GM18909 (cell line): ENCODE data around the gene ITPRIP.

Experiments
- ATAC-seq: cut with Tn5 transposase; IDR thresholded peaks from one replicate; pipeline ENCODE4 v1.9.1; 2021; ENCODE audit warnings: mild to moderate bottlenecking; ENCODE audit not compliant: unreplicated experiment, poor library complexity

Gene ITPRIP

GRCh38 chr10:104314591-104315485 is 23.4 kb downstream of the ITPRIP start:
- no peak for ATAC-seq

- ATAC-seq = no peak
These were observed 27.0 kb downstream of the ITPRIP start for GRCh38 chr10:104311184-104311720.

DNA sequence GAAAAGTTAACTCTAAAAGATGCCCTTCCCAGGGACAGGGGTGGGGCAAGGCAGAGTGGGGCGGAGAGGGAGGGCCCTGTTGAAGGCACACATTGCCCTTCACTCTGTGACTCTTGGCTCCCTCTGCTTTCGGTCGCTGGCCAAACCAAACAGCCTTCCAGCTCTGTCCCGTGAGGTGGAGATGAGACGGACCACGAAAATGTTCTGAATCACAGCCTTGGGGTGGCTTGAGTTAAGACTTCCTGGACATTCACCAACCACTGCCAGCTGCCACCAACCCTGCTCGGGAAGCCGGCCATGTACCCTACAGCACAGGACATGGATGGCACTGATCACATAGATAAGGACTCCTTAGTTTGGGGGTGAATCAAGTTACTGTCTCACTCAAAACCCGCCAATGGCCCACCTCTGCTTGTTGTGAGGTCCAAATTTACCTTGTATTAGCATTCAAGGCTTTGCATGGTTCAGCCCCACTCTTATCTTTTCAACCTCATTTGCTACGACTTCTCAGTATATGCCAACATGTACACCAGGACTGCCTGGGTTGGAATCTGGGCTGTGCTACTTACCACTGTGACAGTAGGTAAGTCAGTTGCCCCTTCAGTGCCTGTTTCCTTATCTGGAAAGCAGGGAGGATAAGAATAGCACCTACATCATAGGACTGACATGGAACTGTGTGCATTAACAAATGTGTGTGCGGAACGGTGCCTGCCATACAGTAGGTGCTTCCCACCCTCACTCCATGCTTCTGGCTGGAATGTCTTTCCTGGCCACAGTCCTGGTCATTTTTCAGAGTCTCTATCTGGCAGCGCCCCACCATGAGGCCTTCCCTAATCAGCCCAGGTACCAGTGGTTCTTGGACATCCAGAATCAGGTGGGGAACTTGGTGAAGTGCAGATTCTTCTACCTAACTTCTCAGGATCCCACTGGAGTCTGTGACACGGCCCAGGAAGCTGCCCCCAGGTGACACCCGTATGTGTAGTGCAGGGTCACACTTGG is 28.0 kb downstream of the ITPRIP start:
- ATAC-seq = no peak

DNA sequence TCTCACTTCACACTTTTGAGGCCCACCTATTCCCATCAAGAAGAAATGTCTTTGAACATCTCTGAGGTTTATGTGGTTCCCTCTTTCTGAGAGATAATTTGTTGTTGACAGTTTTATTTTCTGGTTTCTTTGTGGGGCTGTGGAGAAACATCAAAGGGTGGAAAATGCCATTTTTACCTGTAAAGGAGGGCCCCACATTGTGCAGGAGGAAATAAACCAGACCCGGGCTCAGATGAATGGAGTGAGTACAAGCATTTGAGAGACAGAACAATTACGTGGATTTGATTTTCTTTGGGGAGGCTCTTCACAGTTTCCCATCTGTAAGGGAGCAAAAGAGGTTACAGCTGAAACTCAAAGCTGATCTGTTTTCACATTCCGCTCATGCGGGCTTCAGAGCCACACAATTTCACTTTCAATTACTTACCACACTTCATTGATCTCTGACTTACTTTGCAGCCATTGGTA is 29.8 kb downstream of the ITPRIP start:
- ATAC-seq = peak; percentile 83

- ATAC-seq = no peak
These were observed 30.5 kb downstream of the ITPRIP start for GRCh38 chr10:104307576-104308438.

DNA sequence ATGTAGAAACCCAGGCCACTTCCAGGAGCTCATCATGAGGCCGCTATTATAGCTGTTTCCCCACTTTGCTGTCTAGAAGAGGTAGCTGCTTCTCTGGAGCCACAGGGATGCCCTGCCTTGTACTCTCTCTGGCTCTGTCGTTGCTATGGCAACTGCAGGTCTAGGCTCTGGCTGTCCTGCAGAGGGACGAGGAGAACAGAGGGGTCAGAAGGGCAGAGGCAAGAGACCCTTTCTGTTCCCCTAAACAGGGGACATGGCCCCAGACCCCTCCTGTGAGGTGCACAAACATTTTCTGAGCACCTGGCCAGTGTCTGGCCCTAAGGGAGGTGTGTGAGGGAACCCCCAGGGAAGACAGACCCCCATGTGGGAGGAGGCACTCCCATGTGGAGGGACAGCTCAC is 31.4 kb downstream of the ITPRIP start:
- ATAC-seq = no peak

GRCh38 chr10:104304927-104305326 is 33.3 kb downstream of the ITPRIP start:
- no peak for ATAC-seq

DNA sequence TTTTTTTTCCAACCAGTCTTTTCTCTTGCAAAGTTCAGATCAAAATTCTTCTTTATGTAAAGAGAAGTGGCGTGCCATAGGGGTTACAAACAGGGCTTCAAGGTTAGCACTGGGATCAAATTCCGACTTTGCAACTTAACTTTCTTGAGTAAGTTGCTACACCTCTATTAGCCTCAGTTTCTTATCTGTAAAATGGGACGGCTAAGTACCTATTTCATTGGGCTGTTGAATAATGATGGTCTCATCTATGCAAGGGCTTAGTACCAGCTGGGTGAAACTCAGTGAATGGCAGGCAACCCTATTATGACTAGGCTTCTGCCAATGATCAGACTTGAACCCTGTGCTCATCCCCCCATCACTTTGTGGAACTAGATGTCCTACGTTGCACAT is 33.9 kb downstream of the ITPRIP start:
- ATAC-seq = no peak

DNA sequence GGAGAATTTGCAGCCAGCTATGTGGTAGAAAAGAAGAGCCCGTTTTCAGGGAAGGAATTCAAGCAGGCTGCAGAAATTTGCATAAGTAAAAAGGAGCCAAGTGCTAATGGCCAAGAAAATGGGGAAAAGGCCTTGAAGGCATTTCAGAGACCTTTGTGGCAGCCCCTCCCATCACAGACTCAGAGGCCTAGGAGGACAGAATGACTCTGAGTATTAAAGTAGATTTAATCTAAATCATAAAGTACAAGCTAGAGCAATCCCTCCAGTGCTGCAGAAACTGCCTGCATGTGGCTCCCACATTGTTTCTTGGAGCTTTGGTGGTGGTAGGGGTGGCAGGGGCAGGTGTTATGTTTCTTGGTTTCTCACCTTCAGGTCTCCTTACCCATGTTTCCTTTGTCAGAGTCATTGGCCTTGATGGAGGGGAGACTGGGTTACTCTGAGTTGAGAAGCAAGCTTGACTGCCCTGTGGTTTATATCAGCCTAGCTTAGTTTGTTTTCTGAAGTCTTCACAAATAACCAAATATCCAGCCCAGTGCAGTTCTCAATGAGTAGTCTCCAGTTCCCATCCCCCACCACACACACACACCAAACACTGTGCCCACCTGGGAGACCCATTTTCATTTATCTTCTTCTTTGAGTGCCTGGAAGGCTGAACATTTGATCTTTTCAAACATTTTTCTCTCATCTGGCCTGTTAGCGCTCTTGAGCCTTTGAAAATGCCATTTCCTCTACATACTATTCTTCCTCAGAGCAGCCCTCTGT is 34.5 kb downstream of the ITPRIP start:
- no peak for ATAC-seq

- ATAC-seq = no peak
These were observed 36.2 kb downstream of the ITPRIP start for GRCh38 chr10:104301907-104302690.

GRCh38 chr10:104300736-104301292 is 37.5 kb downstream of the ITPRIP start:
- peak; percentile 55 for ATAC-seq

DNA sequence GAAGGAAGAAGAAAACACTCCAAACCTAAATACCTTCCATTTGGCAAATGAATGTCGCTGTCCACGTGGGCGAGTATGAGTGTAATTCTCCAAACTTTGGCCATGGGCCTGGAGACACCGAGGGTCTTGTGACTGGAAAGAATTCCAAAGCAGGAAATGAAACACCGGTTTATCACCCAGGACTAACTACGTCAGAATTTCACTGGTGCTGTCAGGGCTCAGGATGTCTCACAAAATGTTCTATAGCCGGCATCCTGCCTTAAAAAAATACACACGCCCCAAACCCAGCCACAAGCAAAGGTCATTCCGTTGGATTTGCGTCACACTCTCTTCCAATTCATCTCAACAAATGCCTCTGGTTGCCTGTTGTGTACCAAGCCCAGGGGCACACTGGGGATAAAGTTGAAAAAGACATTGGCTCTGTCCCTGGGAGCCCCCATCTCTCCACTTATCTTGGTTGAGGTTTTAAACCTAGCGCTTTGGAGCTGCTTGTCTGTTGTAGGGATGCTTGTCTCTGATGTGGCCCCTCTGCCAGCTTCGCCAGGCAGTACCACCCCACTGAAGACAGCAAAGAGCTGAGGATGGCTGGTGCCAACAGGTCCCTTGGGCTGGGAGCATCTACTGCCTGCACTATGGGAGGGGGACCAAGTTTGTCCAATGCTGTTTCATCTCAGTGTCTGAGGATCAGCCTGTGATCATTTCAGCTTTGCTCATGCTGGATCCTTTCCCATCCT is 38.1 kb downstream of the ITPRIP start:
- no peak for ATAC-seq

DNA sequence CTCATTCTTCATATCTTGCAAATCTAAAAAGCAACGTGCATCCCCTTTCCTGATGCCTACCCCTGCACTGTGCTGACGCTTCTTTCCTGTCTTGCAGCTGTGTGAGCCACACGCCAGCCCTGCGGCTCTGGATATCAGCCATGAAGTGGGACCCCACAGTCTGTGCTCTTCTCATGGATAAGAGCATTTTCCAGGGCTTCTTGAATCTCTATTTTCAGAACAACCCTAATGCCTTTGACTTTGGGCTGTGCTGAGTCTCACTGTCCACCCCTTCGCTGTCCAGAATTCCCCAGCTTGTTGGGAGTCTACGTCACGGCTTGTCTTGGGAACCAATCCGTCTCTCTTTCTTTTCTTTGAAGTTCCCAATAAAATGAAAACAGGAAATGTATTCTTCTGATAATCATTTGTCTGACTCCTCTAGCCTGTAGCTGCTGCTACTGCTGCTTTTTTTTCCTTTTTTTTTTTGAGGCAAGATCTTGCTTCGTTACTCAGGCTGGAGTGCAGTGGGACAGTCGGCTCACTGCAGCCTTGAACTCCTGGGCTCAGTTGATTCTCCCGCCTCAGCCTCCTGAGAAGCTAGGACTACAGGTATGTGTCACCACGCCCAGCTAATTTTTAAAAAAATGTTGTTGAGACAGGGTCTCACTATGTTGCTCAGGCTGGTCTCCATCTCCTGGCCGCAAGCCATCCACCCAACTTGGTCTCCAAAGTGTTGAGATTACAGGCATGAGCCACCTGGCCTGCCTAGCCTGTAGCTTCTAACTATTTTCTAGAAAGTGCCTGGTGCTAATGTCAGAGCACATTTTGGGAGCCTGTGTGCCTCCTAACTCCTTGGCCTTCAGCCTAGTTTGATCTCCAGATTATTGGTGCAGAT is 39.0 kb downstream of the ITPRIP start:
- ATAC-seq = no peak

DNA sequence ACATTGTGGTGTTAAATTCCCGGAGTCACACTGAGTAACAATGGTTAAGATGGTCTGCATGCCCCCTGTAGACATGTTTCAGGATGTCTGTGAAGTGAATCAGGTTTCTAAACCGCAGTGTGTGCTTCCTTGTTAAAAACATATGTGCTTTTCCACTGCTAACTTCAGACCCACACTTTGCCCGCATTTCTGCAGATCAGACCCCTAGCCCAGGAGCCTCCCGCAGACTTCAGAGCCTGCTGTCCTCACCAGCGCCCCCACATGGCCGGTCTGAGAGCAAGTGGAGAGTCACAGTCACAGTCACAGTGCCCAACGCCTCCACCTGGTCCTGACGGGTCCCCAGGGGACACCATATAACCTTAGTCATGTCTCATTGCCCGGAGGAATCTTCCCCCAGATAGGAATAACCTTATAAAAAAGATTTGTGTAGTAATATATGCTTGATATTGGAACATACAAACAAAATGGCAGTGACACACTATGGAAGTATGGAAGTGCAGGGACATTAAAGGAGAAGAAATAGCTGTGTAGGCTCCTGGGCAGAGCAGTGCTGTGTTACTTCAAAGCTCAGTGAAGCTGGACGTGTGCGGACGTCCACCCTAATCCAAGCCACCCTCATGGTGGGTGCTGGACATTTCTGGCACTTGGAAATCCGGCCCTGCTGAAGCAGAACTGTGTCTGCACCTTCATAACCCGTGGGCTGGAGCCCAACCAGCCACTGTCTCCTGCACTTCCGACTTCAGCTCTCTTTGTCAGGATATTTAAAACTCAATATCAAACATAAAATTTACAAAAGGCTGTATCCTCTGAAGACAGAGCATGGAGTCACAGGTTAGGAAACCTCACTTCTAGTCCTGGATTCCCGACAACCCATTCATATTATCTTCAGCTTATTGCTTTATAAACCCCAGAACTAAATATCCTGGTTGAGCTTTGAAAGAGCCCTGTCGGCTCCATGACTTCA is 40.3 kb downstream of the ITPRIP start:
- peak; percentile 62 for ATAC-seq
